GM19099 (cell line): ENCODE measurements around the gene TAGLN2.

Experiments
- POLR2A ChIP-seq: IDR thresholded peaks from 3 replicates; pipeline ENCODE4 v1.6.1; 2011; ENCODE audit warnings: low read depth; ENCODE audit not compliant: insufficient read length; ENCODE audit errors: extremely low read depth

TAGLN2 gene

GRCh38 chr1:159923203-159924024 is 1.9 kb downstream of the TAGLN2 start:
- TF ChIP-seq POLR2A, result peak; percentile 41

- peak; percentile 30 for TF ChIP-seq POLR2A
Measured at GRCh38 chr1:159922511-159923202, 2.6 kb downstream of the TAGLN2 start.

GRCh38 chr1:159921700-159922504 is 3.4 kb downstream of the TAGLN2 start:
- no peak for TF ChIP-seq POLR2A

GRCh38 chr1:159921251-159921650 is 4.1 kb downstream of the TAGLN2 start:
- no peak for TF ChIP-seq POLR2A

- TF ChIP-seq POLR2A, result no peak
Measured at GRCh38 chr1:159920651-159921050, 4.7 kb downstream of the TAGLN2 start.

GRCh38 chr1:159920202-159920601 is 5.1 kb downstream of the TAGLN2 start:
- no peak for TF ChIP-seq POLR2A

- no peak for TF ChIP-seq POLR2A
Measured at GRCh38 chr1:159919236-159919865, 6.0 kb downstream of the TAGLN2 start.

GRCh38 chr1:159918352-159919200 is 6.7 kb downstream of the TAGLN2 start:
- TF ChIP-seq POLR2A, result no peak

- TF ChIP-seq POLR2A, result no peak
Measured at GRCh38 chr1:159917533-159918351, 7.6 kb downstream of the TAGLN2 start.

GRCh38 chr1:159916242-159917051 is 8.9 kb downstream of the TAGLN2 start:
- no peak for TF ChIP-seq POLR2A

GRCh38 chr1:159915571-159916241 is 9.6 kb downstream of the TAGLN2 start:
- TF ChIP-seq POLR2A, result no peak
